ENCODE results near the gene GRWD1.

GRCh38 chr19:48493718-48494401 is 48.1 kb downstream of the GRWD1 start:
- no peak for TF ChIP-seq CTCF (IDR thresholded peaks at IDR 0.05)
- no peak for TF ChIP-seq HEYL (CRISPR knock-in tag; IDR thresholded peaks at IDR 0.05)
- TF ChIP-seq EP300 (IDR thresholded peaks at IDR 0.05), result no peak
- TF ChIP-seq CEBPB (IDR thresholded peaks at IDR 0.05), result no peak
- no peak for TF ChIP-seq MAFK (IDR thresholded peaks at IDR 0.05; ENCODE audit: partially characterized antibody)
- TF ChIP-seq POLR2A (IDR thresholded peaks at IDR 0.05; ENCODE audit: low read length), result no peak
- no peak for TF ChIP-seq FOSB (CRISPR knock-in tag; IDR thresholded peaks at IDR 0.05)
